A549 (cell line): Measurements from ENCODE around the gene MAGIX. TPM values are rescaled to one million over a fixed set of nuclear protein-coding genes. Genes with fewer than 3 reads are reported as not detected.

Experiments used
- ATAC-seq, 2 experiments: fragments of 200-7000 bp in 1 of 2; fragments of >200 bp in 1 of 2; cut with Nextera tagmentation in 1 of 2; cut with Tn5 transposase in 1 of 2; 3 replicates each; pipeline versions ENCODE4 v1.8.0 to v1.9.1; 2018 to 2020; ENCODE audit warnings: mild to moderate bottlenecking in 1 of 2, moderate library complexity in 1 of 2
- CTCF ChIA-PET: fragments of 300-600 bp; sonication (Branson Sonifier 250); formaldehyde crosslinking; extraction: SDS; loops from one replicate; lab custom pipeline; 2021; ENCODE audit warnings: antibody characterized with exemption, inconsistent platforms; lab: Yijun Ruan, JAX
- POLR2A ChIA-PET: fragments of 350-600 bp; formaldehyde crosslinking; extraction: SDS; loops from one replicate; lab custom pipeline; 2021; ENCODE audit warnings: antibody characterized with exemption, inconsistent platforms; lab: Yijun Ruan, JAX
- DNase-seq, 2 experiments: peaks; one replicate each; pipeline versions ENCODE4 v3.0.0 to v3.0.0-alpha.2; 2011 to 2016; ENCODE audit warnings: low read depth in 1 of 2, low spot score in 1 of 2
- FAIRE-seq: peaks from 2 replicates; lab custom pipeline; 2011; peaks lifted over from hg19 to GRCh38; lab: Jason Lieb, UNC
- H3K27ac ChIP-seq, 2 experiments: fragments of >200 bp; sonication (Bioruptor Twin); formaldehyde crosslinking; 3 replicates each; pipeline ENCODE4 v1.5.1; 2016 to 2017
- H3K4me1 ChIP-seq: fragments of >200 bp; sonication (Bioruptor Twin); formaldehyde crosslinking; 3 replicates; pipeline ENCODE4 v1.6.1; 2016
- H3K4me2 ChIP-seq: fragments of >200 bp; sonication (Bioruptor Twin); formaldehyde crosslinking; 3 replicates; pipeline ENCODE4 v1.6.1; 2016
- H3K4me3 ChIP-seq: fragments of >200 bp; sonication (Bioruptor Twin); formaldehyde crosslinking; 3 replicates; pipeline ENCODE4 v1.5.1; 2016
- H3K9me3 ChIP-seq: fragments of >200 bp; sonication (Bioruptor Twin); formaldehyde crosslinking; 3 replicates; pipeline ENCODE4 v1.6.1; 2016
- ATOH8 ChIP-seq: fragments of 250-450 bp; sonication (Bioruptor Pico); IDR thresholded peaks from 2 replicates; pipeline ENCODE4 v1.5.0; 2020; ENCODE audit warnings: low read depth, mild to moderate bottlenecking, moderate library complexity
- BCL3 ChIP-seq: fragments of >200 bp; sonication (Bioruptor Twin); formaldehyde crosslinking; IDR thresholded peaks from 3 replicates; pipeline ENCODE4 v1.6.1; 2016
- BHLHE40 ChIP-seq: IDR thresholded peaks from 2 replicates; pipeline ENCODE4 v1.6.1; 2012; ENCODE audit warnings: low read depth, low read length, inconsistent platforms
- CBX8 ChIP-seq: fragments of 200-600 bp; sonication (generic); IDR thresholded peaks from 2 replicates; pipeline ENCODE4 v1.6.1; 2016
- CEBPB ChIP-seq, 2 experiments: fragments of >200 bp in 1 of 2; sonication (Bioruptor Twin) in 1 of 2; formaldehyde crosslinking in 1 of 2; IDR thresholded peaks; 2 replicates each; pipeline ENCODE4 v1.6.1; 2012 to 2016
- CHD4 ChIP-seq: fragments of 200-600 bp; sonication (generic); IDR thresholded peaks from 2 replicates; pipeline ENCODE4 v1.6.1; 2016; ENCODE audit warnings: antibody characterized with exemption, mild to moderate bottlenecking, borderline replicate concordance
- EHF ChIP-seq: fragments of 250-450 bp; sonication (Bioruptor Pico); IDR thresholded peaks from 2 replicates; pipeline ENCODE4 v1.5.0; 2020; ENCODE audit warnings: mild to moderate bottlenecking
- EP300 ChIP-seq, 2 experiments: fragments of >200 bp; sonication (Bioruptor Twin); formaldehyde crosslinking; IDR thresholded peaks; 2 replicates in 1 of 2; 3 replicates in 1 of 2; pipeline ENCODE4 v1.6.1; 2016 to 2017
- ESRRA ChIP-seq: fragments of 150-350 bp; IDR thresholded peaks from 2 replicates; pipeline ENCODE4 v1.6.1; 2014; ENCODE audit warnings: mild to moderate bottlenecking, low read length, borderline replicate concordance
- FOSL2 ChIP-seq, 2 experiments: fragments of 450-650 bp in 1 of 2; fragments of >200 bp in 1 of 2; sonication (Bioruptor Twin) in 1 of 2; formaldehyde crosslinking; IDR thresholded peaks; 2 replicates each; pipeline versions ENCODE4 v1.5.0 to v1.6.1; 2016 to 2020; ENCODE audit warnings: mild to moderate bottlenecking in 1 of 2, moderate library complexity in 1 of 2
- GATA3 ChIP-seq: IDR thresholded peaks from 2 replicates; pipeline ENCODE4 v1.6.1; 2012; ENCODE audit warnings: borderline replicate concordance
- HOXA7 ChIP-seq: fragments of 250-450 bp; sonication (Bioruptor Pico); IDR thresholded peaks from 2 replicates; pipeline ENCODE4 v1.5.0; 2020; ENCODE audit warnings: mild to moderate bottlenecking, moderate library complexity
- HOXB13 ChIP-seq: fragments of 250-450 bp; sonication (Bioruptor Pico); IDR thresholded peaks from 2 replicates; pipeline ENCODE4 v1.5.0; 2020; ENCODE audit warnings: low read depth, mild to moderate bottlenecking, moderate library complexity
- JUN ChIP-seq, 2 experiments: fragments of >200 bp; sonication (Bioruptor Twin); formaldehyde crosslinking; IDR thresholded peaks; 2 replicates in 1 of 2; 3 replicates in 1 of 2; pipeline ENCODE4 v1.6.1; 2016 to 2017
- JUNB ChIP-seq: fragments of >200 bp; sonication (Bioruptor Twin); formaldehyde crosslinking; IDR thresholded peaks from 2 replicates; pipeline ENCODE4 v1.6.1; 2016
- KDM1A ChIP-seq: fragments of 200-600 bp; sonication (generic); IDR thresholded peaks from 2 replicates; pipeline ENCODE4 v1.6.1; 2016; ENCODE audit warnings: low read depth, mild to moderate bottlenecking
- MAFK ChIP-seq: fragments of 450-650 bp; IDR thresholded peaks from 2 replicates; pipeline ENCODE4 v1.6.1; 2014; ENCODE audit not compliant: partially characterized antibody
- MAZ ChIP-seq: fragments of 150-350 bp; IDR thresholded peaks from 2 replicates; pipeline ENCODE4 v1.6.1; 2014; ENCODE audit warnings: antibody characterized with exemption, low read depth, low read length, borderline replicate concordance
- NR3C1 ChIP-seq: fragments of >200 bp; sonication (Bioruptor Twin); formaldehyde crosslinking; IDR thresholded peaks from 3 replicates; pipeline ENCODE4 v1.6.1; 2017
- PHF8 ChIP-seq: fragments of 200-600 bp; sonication (generic); IDR thresholded peaks from 2 replicates; pipeline ENCODE4 v1.6.1; 2016; ENCODE audit warnings: low read depth, mild to moderate bottlenecking, antibody characterized with exemption, moderate library complexity, borderline replicate concordance
- POLR2AphosphoS2 ChIP-seq: conservative IDR thresholded peaks from 2 replicates; pipeline ENCODE4 v1.6.1; 2012; ENCODE audit warnings: low read length, improper control_type of control experiment, inconsistent platforms
- RAD21 ChIP-seq, 2 experiments: fragments of >200 bp in 1 of 2; sonication (Bioruptor Twin) in 1 of 2; formaldehyde crosslinking in 1 of 2; IDR thresholded peaks in 1 of 2; conservative IDR thresholded peaks in 1 of 2; 2 replicates in 1 of 2; 3 replicates in 1 of 2; pipeline ENCODE4 v1.6.1; 2012 to 2018; ENCODE audit warnings: inconsistent platforms in 1 of 2
- RNF2 ChIP-seq: fragments of 200-600 bp; sonication (generic); IDR thresholded peaks from 2 replicates; pipeline ENCODE4 v1.6.1; 2016; ENCODE audit warnings: low read depth, mild to moderate bottlenecking, antibody characterized with exemption, moderate library complexity, borderline replicate concordance
- TFCP2L1 ChIP-seq: fragments of 250-450 bp; sonication (Bioruptor Pico); IDR thresholded peaks from 2 replicates; pipeline ENCODE4 v1.5.0; 2021; ENCODE audit warnings: mild to moderate bottlenecking
- USF2 ChIP-seq: fragments of 450-650 bp; IDR thresholded peaks from 2 replicates; pipeline ENCODE4 v1.6.1; 2014; ENCODE audit warnings: antibody characterized with exemption
- ZC3H11A ChIP-seq: fragments of 450-650 bp; IDR thresholded peaks from 2 replicates; pipeline ENCODE4 v1.6.1; 2014; ENCODE audit warnings: antibody characterized with exemption, mild to moderate bottlenecking
- WGBS: methylation state at CpG from one replicate; pipeline ENCODE4 v1.1.6; 2017; ENCODE audit errors: missing lambda C conversion rate; 5-methylcytosine and 5-hydroxymethylcytosine counted together
- polyA plus RNA-seq, 4 experiments: library from polyadenylated mRNA; depleted of rRNA in 3 of 4; stranded (reverse); fragments of >200 nt; fragmentation: RNase III in 1 of 4; extraction: RNeasy Plus Mini Kit Qiagen cat#74134 plus additional on column Dnase treatment in 1 of 4; gene quantifications; 2 replicates in 3 of 4; 3 replicates in 1 of 4; pipeline ENCODE4 v1.2.3, GENCODE V29; 2011 to 2017
- TF ChIP-seq, protein P1 (sequence below): IDR thresholded peaks from 2 replicates; pipeline ENCODE4 v1.6.1; 2012
- TF ChIP-seq, protein P2 (sequence below): IDR thresholded peaks from 2 replicates; pipeline ENCODE4 v1.6.1; 2012

MAGIX gene
- polyA plus RNA-seq, 2 of the 4 experiments (the other 2 are of a cell fraction), result 1.1 to 2.2 TPM

DNA sequence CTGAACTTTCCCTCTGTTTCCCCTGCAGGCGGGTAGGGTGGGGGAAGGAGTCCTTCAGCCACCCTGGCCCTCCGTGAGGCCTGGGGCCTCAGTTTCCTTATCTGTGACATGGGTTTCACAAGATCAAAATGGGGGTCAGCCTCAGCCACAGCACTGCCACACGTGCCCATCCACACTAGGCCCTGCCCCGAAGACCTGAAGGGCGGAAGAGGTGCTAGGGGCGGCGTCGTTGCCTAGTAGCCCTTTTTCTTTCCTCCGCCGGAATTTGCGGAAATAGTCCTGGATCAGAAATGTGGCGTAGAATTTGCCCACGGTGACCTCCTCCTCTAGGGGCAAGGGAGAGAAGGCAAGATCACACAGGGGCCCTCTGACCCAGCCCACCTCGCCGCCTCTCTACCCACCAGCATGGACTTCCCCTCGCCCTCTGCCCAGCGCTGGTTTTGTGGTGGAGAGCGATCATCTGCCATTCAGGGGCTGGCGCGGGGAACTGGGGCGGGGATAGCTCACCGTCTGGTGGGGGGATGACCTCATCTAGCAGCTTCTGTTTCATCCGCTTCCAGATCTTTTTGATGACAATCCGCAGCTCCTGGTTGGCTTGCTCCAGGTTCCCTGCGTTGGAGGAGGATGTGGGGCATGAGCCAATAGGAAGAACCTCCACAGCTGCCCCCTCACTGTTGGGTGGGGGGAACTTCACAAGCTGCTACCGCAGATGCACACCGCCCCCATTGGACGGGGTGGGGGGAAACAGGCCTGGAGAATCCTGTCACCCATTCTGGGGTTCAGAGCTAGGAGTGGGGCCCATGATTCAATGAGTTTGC is 47.1 kb downstream of the MAGIX start:
- DNase-seq (no peak), ATAC-seq (no peak), FAIRE-seq (no peak)
- no peak overlapping the region for H3K27ac ChIP-seq
- POLR2A ChIA-PET, result no interaction called here
- CTCF ChIA-PET, result interaction anchor here (0.9 kb wide), 1 partner anchor 17 kb away, joined by 3 read pairs; no protein-coding TSS in a partner anchor
- no peak overlapping the region for H3K4me2 ChIP-seq
- WGBS, result 55% methylated on average over 10 of the region's 28 CpGs
- TF ChIP-seq BCL3 (no peak), ATOH8 (CRISPR knock-in tag) (no peak), HOXB13 (CRISPR knock-in tag) (no peak), ZC3H11A (no peak), KDM1A (no peak), TFCP2L1 (CRISPR knock-in tag) (no peak), BHLHE40 (no peak), CBX8 (no peak), POLR2AphosphoS2 (no peak), JUN (IDR thresholded peaks at IDR 0.05) (no peak), GATA3 (no peak), NR3C1 (no peak), EP300 (IDR thresholded peaks at IDR 0.05) (no peak), ESRRA (no peak)
- TF ChIP-seq, all 56 proteins: peak for 0
- H3K9me3 ChIP-seq, result no peaks in the 10 kb centered on the region
- no peak overlapping the region for H3K4me3 ChIP-seq
- H3K4me1 ChIP-seq, result no peaks in the 10 kb centered on the region

GRCh38 chrX:49210406-49210805 is 47.8 kb downstream of the MAGIX start:
- DNase-seq (no peak), ATAC-seq (no peak), FAIRE-seq (no peak)
- POLR2A ChIA-PET, result no interaction called here
- H3K27ac ChIP-seq, result no peak overlapping the region
- no peaks in the 10 kb centered on the region for H3K4me1 ChIP-seq
- 6% methylated on average over 3 of the region's 8 CpGs for WGBS
- CTCF ChIA-PET, result no interaction called here
- TF ChIP-seq CHD4 (no peak), PHF8 (no peak), EHF (CRISPR knock-in tag) (no peak), RAD21 (conservative IDR thresholded peaks at IDR 0.05 in 1 of 2, IDR thresholded peaks at IDR 0.05 in 1 of 2) (no peak), MAFK (no peak), CEBPB (IDR thresholded peaks at IDR 0.05) (no peak), ZC3H11A (no peak), ESRRA (no peak), FOSL2 (IDR thresholded peaks at IDR 0.05) (no peak), FOSL2 (CRISPR knock-in tag; IDR thresholded peaks at IDR 0.05) (no peak), USF2 (no peak), BHLHE40 (no peak), RNF2 (no peak), KDM1A (no peak), HOXA7 (no peak), MAZ (no peak), CBX8 (no peak), TFCP2L1 (CRISPR knock-in tag) (no peak), JUNB (no peak)
- TF ChIP-seq, protein P1, sequence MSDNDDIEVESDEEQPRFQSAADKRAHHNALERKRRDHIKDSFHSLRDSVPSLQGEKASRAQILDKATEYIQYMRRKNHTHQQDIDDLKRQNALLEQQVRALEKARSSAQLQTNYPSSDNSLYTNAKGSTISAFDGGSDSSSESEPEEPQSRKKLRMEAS, result no peak
- TF ChIP-seq, protein P2, sequence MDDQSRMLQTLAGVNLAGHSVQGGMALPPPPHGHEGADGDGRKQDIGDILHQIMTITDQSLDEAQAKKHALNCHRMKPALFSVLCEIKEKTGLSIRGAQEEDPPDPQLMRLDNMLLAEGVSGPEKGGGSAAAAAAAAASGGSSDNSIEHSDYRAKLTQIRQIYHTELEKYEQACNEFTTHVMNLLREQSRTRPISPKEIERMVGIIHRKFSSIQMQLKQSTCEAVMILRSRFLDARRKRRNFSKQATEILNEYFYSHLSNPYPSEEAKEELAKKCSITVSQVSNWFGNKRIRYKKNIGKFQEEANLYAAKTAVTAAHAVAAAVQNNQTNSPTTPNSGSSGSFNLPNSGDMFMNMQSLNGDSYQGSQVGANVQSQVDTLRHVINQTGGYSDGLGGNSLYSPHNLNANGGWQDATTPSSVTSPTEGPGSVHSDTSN, result no peak
- H3K4me3 ChIP-seq, result no peak overlapping the region
- no peak overlapping the region for H3K4me2 ChIP-seq
- no peaks in the 10 kb centered on the region for H3K9me3 ChIP-seq
